ENCODE measurements around the gene ATP8A2.
"Not testable (repeated sequence)": the region's sequence is repeated elsewhere in the genome, so short reads cannot be mapped to it uniquely, and the experiment has no call there.

Gene ATP8A2

DNA sequence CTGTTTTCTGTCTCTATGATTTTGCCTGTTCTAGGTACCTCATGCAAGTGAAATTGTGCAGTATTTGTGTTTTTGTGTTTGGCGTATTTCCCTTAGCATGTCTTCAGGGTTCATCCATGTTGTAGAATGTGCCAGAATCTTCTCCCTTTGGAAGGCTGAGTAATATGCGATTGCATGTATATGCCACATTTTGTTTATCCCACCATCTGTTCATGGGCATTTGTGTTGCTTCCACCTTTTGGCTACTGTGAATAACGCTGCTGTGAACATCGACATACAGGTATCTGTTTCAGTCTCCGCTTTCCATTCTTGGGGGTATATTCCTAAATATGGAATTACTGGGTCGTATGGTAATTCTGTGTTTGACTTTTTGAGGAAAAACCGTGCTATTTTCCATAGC is 190.0 kb downstream of the ATP8A2 start:
- no peak overlapping the region for H3K4me3 ChIP-seq (ENCODE audit: low read depth, low read length)
- TF ChIP-seq, protein P1, sequence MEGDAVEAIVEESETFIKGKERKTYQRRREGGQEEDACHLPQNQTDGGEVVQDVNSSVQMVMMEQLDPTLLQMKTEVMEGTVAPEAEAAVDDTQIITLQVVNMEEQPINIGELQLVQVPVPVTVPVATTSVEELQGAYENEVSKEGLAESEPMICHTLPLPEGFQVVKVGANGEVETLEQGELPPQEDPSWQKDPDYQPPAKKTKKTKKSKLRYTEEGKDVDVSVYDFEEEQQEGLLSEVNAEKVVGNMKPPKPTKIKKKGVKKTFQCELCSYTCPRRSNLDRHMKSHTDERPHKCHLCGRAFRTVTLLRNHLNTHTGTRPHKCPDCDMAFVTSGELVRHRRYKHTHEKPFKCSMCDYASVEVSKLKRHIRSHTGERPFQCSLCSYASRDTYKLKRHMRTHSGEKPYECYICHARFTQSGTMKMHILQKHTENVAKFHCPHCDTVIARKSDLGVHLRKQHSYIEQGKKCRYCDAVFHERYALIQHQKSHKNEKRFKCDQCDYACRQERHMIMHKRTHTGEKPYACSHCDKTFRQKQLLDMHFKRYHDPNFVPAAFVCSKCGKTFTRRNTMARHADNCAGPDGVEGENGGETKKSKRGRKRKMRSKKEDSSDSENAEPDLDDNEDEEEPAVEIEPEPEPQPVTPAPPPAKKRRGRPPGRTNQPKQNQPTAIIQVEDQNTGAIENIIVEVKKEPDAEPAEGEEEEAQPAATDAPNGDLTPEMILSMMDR (conservative IDR thresholded peaks at IDR 0.05; ENCODE audit: low read depth, low read length), result no peak
- no peak for DNase-seq (ENCODE audit: low read depth)

DNA sequence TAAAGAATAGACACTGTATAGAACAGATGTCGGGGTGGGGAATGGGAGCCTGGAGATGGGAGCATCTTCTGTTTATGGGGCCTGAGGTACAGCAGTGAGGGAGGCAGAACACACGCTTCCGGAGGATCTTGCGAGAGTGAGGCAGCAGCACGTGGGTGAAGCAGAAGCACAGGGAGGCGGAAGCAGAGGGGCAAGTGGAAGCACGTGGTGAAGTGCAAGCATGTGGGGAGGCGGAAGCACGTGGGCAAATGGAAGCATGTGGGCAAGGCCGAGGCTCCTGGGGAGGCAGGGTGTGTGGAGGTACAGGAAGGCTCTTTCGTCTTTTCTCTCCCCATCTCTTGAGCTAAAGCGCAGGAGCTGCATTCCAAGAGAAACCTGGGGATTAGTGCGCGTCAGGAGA is 198.4 kb downstream of the ATP8A2 start:
- TF ChIP-seq, protein P1 (conservative IDR thresholded peaks at IDR 0.05; ENCODE audit: low read depth, low read length), result no peak
- H3K4me3 ChIP-seq (ENCODE audit: low read depth, low read length), result no peak overlapping the region
- no peak for DNase-seq (ENCODE audit: low read depth)

DNA sequence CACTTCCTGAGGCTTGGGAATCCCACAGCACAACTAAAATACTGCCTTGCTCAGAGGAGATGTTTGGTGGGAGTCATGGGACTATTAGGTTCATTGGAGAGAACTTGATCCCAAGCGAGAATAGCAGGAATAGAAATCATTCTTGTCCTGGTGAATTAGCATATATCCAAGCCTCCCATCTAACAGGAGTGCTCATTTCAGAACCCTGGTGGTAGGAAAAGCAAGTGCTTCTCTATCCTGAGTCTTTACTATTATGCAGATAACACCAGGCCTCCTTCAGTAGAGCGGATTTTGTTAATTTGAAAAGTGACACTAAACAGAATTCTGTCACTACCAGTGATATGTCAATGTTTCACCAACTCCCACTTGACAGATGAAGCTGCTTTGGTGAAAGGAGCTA is 199.5 kb downstream of the ATP8A2 start:
- H3K4me3 ChIP-seq (ENCODE audit: low read depth, low read length), result no peak overlapping the region
- TF ChIP-seq, protein P1 (conservative IDR thresholded peaks at IDR 0.05; ENCODE audit: low read depth, low read length), result peak; percentile 33
- DNase-seq (ENCODE audit: low read depth), result peak; percentile 2

DNA sequence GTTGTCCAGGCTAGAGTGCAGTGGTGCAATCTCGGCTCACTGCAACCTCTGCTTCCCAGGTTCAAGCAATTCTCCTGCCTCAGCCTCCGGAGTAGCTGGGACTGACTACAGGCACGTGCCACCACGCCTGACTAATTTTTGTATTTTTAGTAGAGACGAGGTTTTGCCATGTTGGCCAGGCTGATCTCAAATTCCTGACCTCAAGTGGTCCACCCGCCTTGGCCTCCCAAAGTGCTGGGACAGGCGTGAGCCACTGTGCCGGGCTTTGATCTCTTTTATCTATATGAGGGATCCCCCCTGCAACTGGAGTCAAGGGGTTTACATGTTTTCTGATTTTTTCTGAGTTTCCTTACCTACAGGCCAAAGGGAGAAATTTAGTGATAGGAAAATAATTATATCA is 200.4 kb downstream of the ATP8A2 start:
- not testable (repeated sequence) for DNase-seq (ENCODE audit: low read depth); H3K4me3 ChIP-seq (ENCODE audit: low read depth, low read length)

DNA sequence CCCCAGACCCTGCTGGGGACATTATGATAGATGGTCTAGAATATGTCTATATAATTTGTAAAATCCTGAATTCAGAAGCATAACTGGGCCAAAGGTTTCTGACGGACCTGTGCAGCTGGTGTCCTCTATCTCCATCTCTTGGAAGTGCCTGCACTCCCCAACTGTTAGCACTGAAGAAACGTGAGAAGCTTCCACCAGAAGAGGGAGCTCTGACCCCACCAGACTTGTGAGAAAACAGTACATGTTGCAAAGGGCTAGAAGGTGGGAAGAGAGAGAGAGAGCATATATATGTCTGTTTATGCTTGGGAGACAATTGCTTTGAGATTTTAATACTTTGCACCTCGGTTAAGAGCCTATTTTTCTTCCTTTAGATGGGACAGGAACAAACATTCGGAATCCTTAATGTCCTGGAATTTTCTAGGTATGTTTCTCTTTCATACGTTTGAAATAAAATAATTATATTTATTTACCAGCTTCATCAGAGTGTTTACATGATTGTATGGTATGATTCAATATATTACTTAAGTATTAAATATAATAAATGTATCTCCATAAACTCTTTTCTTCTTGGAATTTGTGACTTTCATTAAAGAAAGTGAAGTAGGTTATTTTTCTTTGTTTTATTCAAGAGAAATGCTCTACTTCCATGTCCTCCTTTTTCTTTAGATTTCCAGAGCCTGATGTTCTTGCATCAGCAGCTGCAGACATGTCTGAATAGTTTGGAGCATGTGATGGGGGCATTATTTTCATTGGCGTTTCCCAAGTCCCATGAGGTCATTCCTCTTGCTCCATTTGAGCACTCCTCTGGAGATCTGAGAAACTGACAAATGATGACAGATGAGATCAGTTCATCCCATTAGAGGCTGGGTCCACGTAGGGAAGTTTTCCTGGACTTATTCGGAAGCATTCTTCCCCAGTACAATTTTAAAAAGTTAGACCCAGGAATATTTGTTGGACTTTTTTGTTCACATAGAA is 202.9 kb downstream of the ATP8A2 start:
- TF ChIP-seq, protein P1 (conservative IDR thresholded peaks at IDR 0.05; ENCODE audit: low read depth, low read length), result peak; percentile 98
- DNase-seq (ENCODE audit: low read depth), result peak; percentile 95
- H3K4me3 ChIP-seq (ENCODE audit: low read depth, low read length), result no peak overlapping the region

DNA sequence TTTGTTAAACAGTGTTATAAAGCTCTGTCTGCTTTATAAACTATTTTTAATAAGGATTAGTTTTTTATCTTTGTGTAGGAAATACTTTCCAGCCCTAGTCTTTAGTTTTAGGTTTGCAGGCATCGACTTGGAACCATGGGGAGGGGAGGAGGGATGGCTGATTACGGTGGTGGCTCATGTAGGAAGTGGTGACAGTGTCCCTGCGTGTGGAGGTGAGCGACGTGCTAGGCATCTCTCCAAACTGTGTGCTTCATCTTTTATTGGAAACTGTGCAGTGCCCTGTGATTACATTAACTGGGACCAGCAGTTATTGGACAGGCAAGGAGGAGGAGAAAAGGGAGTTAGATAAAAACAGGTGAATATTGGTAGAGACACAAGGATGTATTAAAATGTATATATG is 203.8 kb downstream of the ATP8A2 start:
- DNase-seq (ENCODE audit: low read depth), result no peak
- H3K4me3 ChIP-seq (ENCODE audit: low read depth, low read length), result no peak overlapping the region
- TF ChIP-seq, protein P1 (conservative IDR thresholded peaks at IDR 0.05; ENCODE audit: low read depth, low read length), result no peak

DNA sequence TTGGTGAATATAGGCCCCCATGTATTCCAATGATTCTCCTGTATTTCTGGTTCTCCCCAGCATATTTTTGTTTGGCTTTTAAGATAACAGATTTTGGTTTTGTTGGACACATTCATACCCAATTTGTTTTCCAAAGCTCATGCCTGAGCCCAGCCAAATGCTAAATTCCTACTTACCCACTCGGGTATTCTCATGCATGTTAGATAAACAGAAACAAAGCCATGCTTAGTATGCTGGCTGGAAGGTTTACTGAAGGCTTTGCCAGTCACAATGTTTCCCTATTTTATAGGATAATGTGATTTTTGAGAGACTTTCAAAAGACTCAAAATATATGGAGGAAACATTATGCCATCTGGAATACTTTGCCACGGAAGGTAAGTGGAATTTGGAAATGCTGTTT is 206.8 kb downstream of the ATP8A2 start:
- H3K4me3 ChIP-seq (ENCODE audit: low read depth, low read length), result no peak overlapping the region
- DNase-seq (ENCODE audit: low read depth), result no peak
- TF ChIP-seq, protein P1 (conservative IDR thresholded peaks at IDR 0.05; ENCODE audit: low read depth, low read length), result no peak

Data from choroid plexus epithelial cell (primary cell).